ENCODE data around the gene PLPP6. TPM values are rescaled to one million over a fixed set of nuclear protein-coding genes. Genes with fewer than 3 reads are reported as not detected.

Gene PLPP6
- total and polyA plus RNA-seq, 2 of the 8 experiments (the other 6 are each of a cell fraction or from before 2014, with no cell fraction given), result 11.8 to 13.3 TPM

GRCh38 chr9:4709380-4709779, 47.3 kb downstream of the PLPP6 start:
- no peak overlapping the region for H4K91ac ChIP-seq (replicated peaks; ENCODE audit: insufficient read length, low read length)
- H2BK120ac ChIP-seq (replicated peaks; ENCODE audit: low read depth, low read length), result no peak overlapping the region
- H2BK5ac ChIP-seq (ENCODE audit: low read depth, low read length), result no peak overlapping the region
- H4K8ac ChIP-seq (ENCODE audit: extremely low read depth, insufficient read depth, low read length), result no peak overlapping the region
- H3K23ac ChIP-seq (ENCODE audit: insufficient read length), result no peak overlapping the region
- H2BK15ac ChIP-seq (ENCODE audit: low read length), result no peak overlapping the region
- no peak for DNase-seq (ENCODE audit: low read depth in 1 of 2, low spot score in 2 of 2)
- H3K9ac ChIP-seq (replicated peaks in 1 of 4; ENCODE audit: extremely low read depth in 1 of 4, low read depth in 3 of 4, low read length in 3 of 4), result no peak overlapping the region
- no peak overlapping the region for H2BK20ac ChIP-seq (ENCODE audit: low read length)
- FAIRE-seq, result no peak
- POLR2A ChIA-PET (ENCODE audit: partially characterized antibody), result no interaction called here
- peaks cover 0 to 20% (median 2%) of the 10 kb centered on the region in 4 experiments; a peak in 3 of 8 replicates for H3K36me3 ChIP-seq (ENCODE audit: control insufficient read depth in 2 of 4, insufficient read depth in 4 of 4, low read length in 3 of 4)
- no peak overlapping the region for H3K4me3 ChIP-seq (ENCODE audit: extremely low read depth in 1 of 4, insufficient read depth in 2 of 4, low read depth in 3 of 4, low read length in 4 of 4)
- no peaks in the 10 kb centered on the region for H3K9me3 ChIP-seq (ENCODE audit: insufficient read depth in 2 of 2, low read depth in 1 of 2, low read length in 1 of 2)
- no peak overlapping the region for H2BK12ac ChIP-seq (ENCODE audit: low read depth, low read length)
- H3K18ac ChIP-seq (ENCODE audit: extremely low read depth, low read length), result no peak overlapping the region
- no peak overlapping the region for H3K27ac ChIP-seq (ENCODE audit: low read depth, low read length)
- H4K5ac ChIP-seq (ENCODE audit: insufficient read length, low read depth, low read length), result no peak overlapping the region
- H2AFZ ChIP-seq (ENCODE audit: low read length), result no peak overlapping the region
- H3K4me1 ChIP-seq (replicated peaks in 1 of 4; ENCODE audit: control insufficient read depth in 3 of 4, insufficient read depth in 4 of 4, low read length in 3 of 4), result no peaks in the 10 kb centered on the region
- H3K4ac ChIP-seq (replicated peaks; ENCODE audit: insufficient read length, low read depth, low read length), result no peak overlapping the region
- H3K23me2 ChIP-seq (ENCODE audit: low read depth, low read length), result peaks cover 5% of the 10 kb centered on the region; the same call in 1 of the 2 replicates
- no peak overlapping the region for H3K56ac ChIP-seq (replicated peaks; ENCODE audit: insufficient read length, low read depth, low read length)
- CTCF ChIA-PET (ENCODE audit: partially characterized antibody), result interaction anchor here (0.9 kb wide), 1 partner anchor 87 kb away, joined by 3 read pairs; no protein-coding TSS in a partner anchor
- H3K4me2 ChIP-seq (ENCODE audit: insufficient read depth in 1 of 2, low read depth in 2 of 2, low read length in 2 of 2), result no peak overlapping the region
- H3K14ac ChIP-seq (ENCODE audit: insufficient read length), result no peak overlapping the region
- no peaks in the 10 kb centered on the region for H4K20me1 ChIP-seq (replicated peaks in 1 of 2; ENCODE audit: control insufficient read depth in 1 of 2, insufficient read depth in 2 of 2, low read length in 2 of 2)
- no peaks in the 10 kb centered on the region for H3K79me1 ChIP-seq (ENCODE audit: low read depth, low read length)
- no peak overlapping the region for H2AK5ac ChIP-seq (ENCODE audit: low read depth, low read length)
- no peaks in the 10 kb centered on the region for H3K79me2 ChIP-seq (ENCODE audit: control insufficient read depth in 1 of 2, insufficient read depth in 2 of 2, low read length in 2 of 2)
- no peaks in the 10 kb centered on the region for H3K27me3 ChIP-seq (replicated peaks in 1 of 4; ENCODE audit: control insufficient read depth in 3 of 4, extremely low read depth in 1 of 4, insufficient read depth in 3 of 4, low read length in 3 of 4)
- TF ChIP-seq CBX5 (IDR thresholded peaks at IDR 0.05; ENCODE audit: low read depth, low read length) (no peak), RFX5 (IDR thresholded peaks at IDR 0.05; ENCODE audit: borderline replicate concordance, low read depth, low read length) (no peak), SAP30 (IDR thresholded peaks at IDR 0.05; ENCODE audit: insufficient read depth, insufficient replicate concordance, low read length) (no peak), SIX5 (IDR thresholded peaks at IDR 0.05; ENCODE audit: low read depth, low read length) (no peak), PHF8 (conservative IDR thresholded peaks at IDR 0.05; ENCODE audit: low read depth, low read length) (no peak), POU5F1 (IDR thresholded peaks at IDR 0.05; ENCODE audit: low read depth, low read length) (no peak), SIN3A (conservative IDR thresholded peaks at IDR 0.05 in 1 of 2, IDR thresholded peaks at IDR 0.05 in 1 of 2; ENCODE audit: low read depth in 1 of 2, low read length in 2 of 2) (no peak), KDM4A (IDR thresholded peaks at IDR 0.05; ENCODE audit: low read depth, low read length, severe bottlenecking) (no peak), TEAD4 (IDR thresholded peaks at IDR 0.05; ENCODE audit: low read depth, low read length) (no peak), EZH2 (IDR thresholded peaks at IDR 0.05; ENCODE audit: low read depth, low read length, severe bottlenecking) (no peak), E2F6 (IDR thresholded peaks at IDR 0.05) (no peak), USF2 (IDR thresholded peaks at IDR 0.05; ENCODE audit: low read length) (no peak)

Measured in H1 (cell line).